GM21576 (cell line): ENCODE measurements around the gene HUS1.
A peak's percentile ranks its signal among the peaks of the same experiment; 100 is the strongest.
"Not testable (repeated sequence)": the region's sequence is repeated elsewhere in the genome, so short reads cannot be mapped to it uniquely, and the experiment has no call there.

Experiments used
- ATAC-seq: cut with Tn5 transposase; IDR thresholded peaks from one replicate; pipeline ENCODE4 v1.9.1; 2021; ENCODE audit warnings: mild to moderate bottlenecking, moderate library complexity; ENCODE audit not compliant: unreplicated experiment

Gene HUS1

GRCh38 chr7:47980648-47981047 lies 1.2 kb upstream of the HUS1 start:
- not testable (repeated sequence) for ATAC-seq

GRCh38 chr7:47979832-47980181 lies 392 bp upstream of the HUS1 start:
- no peak for ATAC-seq

GRCh38 chr7:47978790-47979144 lies 648 bp downstream of the HUS1 start:
- no peak for ATAC-seq

GRCh38 chr7:47973739-47974138 lies 5.7 kb downstream of the HUS1 start:
- ATAC-seq = no peak

- no peak for ATAC-seq
Observed at GRCh38 chr7:47970761-47971160, 8.7 kb downstream of the HUS1 start.

GRCh38 chr7:47968847-47969774 lies 10.3 kb downstream of the HUS1 start:
- peak; percentile 80 for ATAC-seq

GRCh38 chr7:47967708-47968107 lies 11.7 kb downstream of the HUS1 start:
- ATAC-seq = no peak

GRCh38 chr7:47967123-47967522 lies 12.3 kb downstream of the HUS1 start:
- ATAC-seq = no peak

- no peak for ATAC-seq
Observed at GRCh38 chr7:47965456-47965855, 14.0 kb downstream of the HUS1 start.

- no peak for ATAC-seq
Observed at GRCh38 chr7:47962262-47962661, 17.2 kb downstream of the HUS1 start.

GRCh38 chr7:47957156-47957555 lies 22.3 kb downstream of the HUS1 start:
- ATAC-seq = no peak

- ATAC-seq = no peak
Observed at GRCh38 chr7:47956220-47956619, 23.2 kb downstream of the HUS1 start.

GRCh38 chr7:47954231-47954911 lies 25.0 kb downstream of the HUS1 start:
- ATAC-seq = no peak

GRCh38 chr7:47953822-47954221 lies 25.6 kb downstream of the HUS1 start:
- ATAC-seq = peak; percentile 49

GRCh38 chr7:47952224-47952623 lies 27.2 kb downstream of the HUS1 start:
- no peak for ATAC-seq

GRCh38 chr7:47951374-47951773 lies 28.0 kb downstream of the HUS1 start:
- ATAC-seq = no peak

GRCh38 chr7:47950714-47951113 lies 28.7 kb downstream of the HUS1 start:
- no peak for ATAC-seq

- ATAC-seq = no peak
Observed at GRCh38 chr7:47949703-47950102, 29.7 kb downstream of the HUS1 start.

GRCh38 chr7:47948141-47948790 lies 31.1 kb downstream of the HUS1 start, which contains the start of gene PKD1L1:
Gene PKD1L1, minus strand, starts transcription at chr7:47948466. Its CDS starts 26 bp downstream, at chr7:47948440.
- ATAC-seq = no peak

- ATAC-seq = no peak
Observed at GRCh38 chr7:47947355-47947749, 32.1 kb downstream of the HUS1 start.

- no peak for ATAC-seq
Observed at GRCh38 chr7:47946581-47947354, 32.6 kb downstream of the HUS1 start.
